GM21737 (cell line): ENCODE data around the gene UBE2D3.
A peak's percentile ranks its signal among the peaks of the same experiment; 100 is the strongest.
"Not testable (repeated sequence)": the region's sequence is repeated elsewhere in the genome, so short reads cannot be mapped to it uniquely, and the experiment has no call there.

Experiments used
- ATAC-seq: cut with Tn5 transposase; IDR thresholded peaks from one replicate; pipeline ENCODE4 v1.9.1; 2021; ENCODE audit warnings: mild to moderate bottlenecking, moderate library complexity; ENCODE audit not compliant: unreplicated experiment

The UBE2D3 gene

DNA sequence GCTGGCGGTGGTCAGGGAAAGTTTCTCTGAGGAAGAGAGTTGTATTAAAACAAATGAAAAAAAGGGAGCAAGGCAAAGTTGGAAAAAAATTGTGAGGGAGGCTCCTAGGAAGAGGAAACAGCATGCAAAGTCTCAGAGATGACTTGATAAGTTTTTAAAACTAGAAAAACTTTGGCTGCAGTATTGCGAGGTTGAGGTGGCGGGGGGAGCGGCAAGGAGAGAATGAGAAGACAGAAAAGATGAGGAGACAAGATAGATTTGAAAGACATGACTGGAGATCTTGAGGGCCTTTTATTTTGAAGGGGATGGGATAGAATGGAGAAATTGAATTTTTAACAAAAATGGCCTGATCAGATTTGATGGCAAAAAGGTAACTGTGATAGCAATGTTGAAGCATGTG lies 4.8 kb upstream of the UBE2D3 start:
- ATAC-seq = no peak

- no peak for ATAC-seq
Observed at GRCh38 chr4:102829803-102830202, 2.5 kb upstream of the UBE2D3 start.

GRCh38 chr4:102828497-102828808 lies 1.1 kb upstream of the UBE2D3 start:
- no peak for ATAC-seq

GRCh38 chr4:102827674-102828496 lies 534 bp upstream of the UBE2D3 start:
- ATAC-seq = peak; percentile 79

DNA sequence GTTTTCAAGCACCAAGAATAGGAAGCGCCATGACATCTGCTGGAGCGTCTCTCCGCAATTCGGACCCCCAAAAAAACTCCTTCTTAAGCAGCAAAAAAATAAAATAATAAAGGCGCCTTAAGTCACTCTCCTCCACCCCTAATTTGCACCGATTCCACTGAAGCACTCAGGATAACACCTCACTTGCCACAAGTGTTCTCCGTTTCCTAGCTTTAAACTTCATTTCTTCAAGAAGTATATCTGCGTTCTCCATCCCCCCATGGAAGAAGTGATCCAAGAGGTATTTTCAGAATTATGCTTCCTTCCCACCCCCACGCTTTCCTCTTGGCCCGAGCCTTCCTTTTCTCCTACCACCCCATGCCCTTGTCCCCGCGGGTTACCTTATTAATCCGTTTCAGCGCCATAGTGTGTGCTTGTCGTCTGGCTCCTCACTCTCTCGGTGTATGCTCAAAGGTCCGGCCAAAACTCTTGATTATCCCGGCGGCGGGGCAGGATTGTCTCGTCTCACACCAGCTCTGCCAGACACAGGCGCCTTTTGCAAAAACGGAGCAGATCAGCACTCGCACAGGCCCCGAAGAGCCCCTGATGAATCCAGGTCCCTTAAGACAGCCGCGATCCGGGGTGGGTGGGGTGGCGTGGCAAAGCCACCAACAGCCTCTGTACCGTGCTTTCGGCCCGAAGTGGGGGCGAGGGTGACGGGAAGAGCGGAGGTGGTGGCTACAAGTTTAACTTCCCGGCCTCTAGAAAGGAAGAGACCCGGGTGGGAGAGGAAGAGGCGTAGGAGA lies 1.1 kb downstream of the UBE2D3 start:
- no peak for ATAC-seq

GRCh38 chr4:102825261-102826091 lies 1.9 kb downstream of the UBE2D3 start:
- no peak for ATAC-seq

DNA sequence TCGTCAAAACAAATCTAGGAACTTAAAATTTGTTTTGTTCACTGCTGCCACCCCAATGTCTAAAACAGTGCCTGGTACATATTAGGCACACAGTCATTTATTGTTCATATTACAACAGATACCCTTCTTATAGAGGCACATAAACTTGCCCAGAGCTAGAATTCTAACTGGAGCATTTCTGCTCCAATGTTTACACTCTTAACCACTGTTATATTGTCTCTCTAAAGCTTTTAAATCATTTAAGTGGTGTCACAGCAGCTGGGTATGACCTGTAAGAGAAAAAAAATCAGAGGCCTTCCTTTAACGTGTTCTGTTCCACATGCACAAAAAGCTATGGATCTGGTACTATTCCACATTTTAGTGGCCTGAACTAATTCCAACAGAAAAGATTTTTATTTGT lies 3.0 kb downstream of the UBE2D3 start:
- no peak for ATAC-seq

GRCh38 chr4:102823897-102824296 lies 3.5 kb downstream of the UBE2D3 start:
- no peak for ATAC-seq

GRCh38 chr4:102823464-102823863 lies 3.9 kb downstream of the UBE2D3 start:
- no peak for ATAC-seq

GRCh38 chr4:102819588-102820365 lies 7.6 kb downstream of the UBE2D3 start:
- no peak for ATAC-seq

GRCh38 chr4:102819100-102819499 lies 8.3 kb downstream of the UBE2D3 start:
- ATAC-seq = not testable (repeated sequence)

GRCh38 chr4:102817613-102818268 lies 9.6 kb downstream of the UBE2D3 start:
- no peak for ATAC-seq

- ATAC-seq = no peak
Observed at GRCh38 chr4:102817021-102817605, 10.2 kb downstream of the UBE2D3 start.

GRCh38 chr4:102815981-102816380 lies 11.4 kb downstream of the UBE2D3 start:
- ATAC-seq = no peak

DNA sequence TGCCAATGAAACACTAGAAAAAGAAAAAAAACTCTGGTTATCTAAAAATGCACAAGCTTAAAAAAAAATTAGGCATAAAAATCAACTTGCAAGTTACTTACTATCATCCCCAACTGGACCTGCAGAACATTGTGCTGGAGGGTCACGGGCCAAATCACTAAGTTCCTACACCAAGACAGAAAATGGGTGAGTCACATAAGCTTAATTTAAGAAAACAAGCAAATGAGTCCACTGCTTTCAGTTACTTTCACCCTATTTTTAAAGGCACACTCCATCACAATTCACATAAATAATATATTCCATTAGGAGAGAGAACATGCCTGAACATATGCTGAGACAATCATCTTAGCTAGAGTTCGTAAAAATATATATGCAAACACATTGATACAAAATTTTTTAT lies 17.7 kb downstream of the UBE2D3 start:
- no peak for ATAC-seq

GRCh38 chr4:102809190-102809589 lies 18.2 kb downstream of the UBE2D3 start:
- ATAC-seq = peak; percentile 50

- ATAC-seq = no peak
Observed at GRCh38 chr4:102808009-102808408, 19.3 kb downstream of the UBE2D3 start.

- peak; percentile 54 for ATAC-seq
Observed at GRCh38 chr4:102807345-102807744, 20.0 kb downstream of the UBE2D3 start.

DNA sequence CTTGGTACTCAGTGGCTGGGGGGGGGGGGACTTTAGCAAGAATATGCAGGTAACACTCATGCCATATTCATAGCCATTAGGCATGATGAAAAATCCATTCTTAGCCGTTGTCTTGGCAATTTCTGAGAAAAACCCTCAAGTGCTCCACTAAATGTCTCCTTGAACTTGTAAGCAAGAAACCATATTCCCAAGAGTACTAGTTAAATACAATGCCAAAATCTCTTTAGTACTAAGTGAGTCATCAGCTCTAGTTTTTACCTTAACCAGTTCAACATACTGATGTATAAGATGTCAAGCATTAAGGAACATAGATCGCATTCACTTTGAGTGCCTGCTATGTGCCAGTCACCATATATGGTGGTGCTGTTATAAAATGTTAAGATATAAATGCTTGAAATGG lies 27.5 kb downstream of the UBE2D3 start:
- no peak for ATAC-seq

- no peak for ATAC-seq
Observed at GRCh38 chr4:102794999-102795398, 32.4 kb downstream of the UBE2D3 start.
